ENCODE results near the gene LMBRD1. TPM values are rescaled to one million over a fixed set of nuclear protein-coding genes. Genes with fewer than 3 reads are reported as not detected.

The LMBRD1 gene
- total RNA-seq, 1 donor from 2014 or later, result 38.3 TPM

DNA sequence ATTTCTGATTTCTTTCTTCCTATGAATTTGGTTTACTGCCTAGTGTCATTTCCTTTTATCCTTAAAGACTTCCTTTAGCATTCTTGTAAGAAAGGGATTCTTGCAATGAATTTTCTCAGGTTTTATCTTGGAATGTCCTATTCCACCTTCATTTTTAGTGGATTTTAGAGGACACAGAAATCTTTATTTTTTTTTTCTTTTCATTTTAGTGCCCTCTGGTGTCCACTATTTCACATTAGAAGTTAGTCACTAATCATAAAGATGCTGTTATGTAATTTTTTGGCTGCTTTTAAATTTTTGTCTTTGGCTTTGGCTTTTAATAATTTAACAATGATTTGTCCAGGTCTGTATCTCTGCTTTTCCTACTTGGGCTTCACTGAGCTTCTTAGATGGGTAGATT, 28.1 kb downstream of the LMBRD1 start:
- Mint-ChIP-seq H3K4me3 (no peak overlapping the region), H3K4me1 (ENCODE audit: unreplicated experiment) (no peaks in the 10 kb centered on the region), H3K36me3 (peaks cover 20% of the 10 kb centered on the region), H3K9me3 (no peaks in the 10 kb centered on the region), H3K27me3 (no peaks in the 10 kb centered on the region), H3K27ac (no peak overlapping the region)
- TF ChIP-seq, protein P1, sequence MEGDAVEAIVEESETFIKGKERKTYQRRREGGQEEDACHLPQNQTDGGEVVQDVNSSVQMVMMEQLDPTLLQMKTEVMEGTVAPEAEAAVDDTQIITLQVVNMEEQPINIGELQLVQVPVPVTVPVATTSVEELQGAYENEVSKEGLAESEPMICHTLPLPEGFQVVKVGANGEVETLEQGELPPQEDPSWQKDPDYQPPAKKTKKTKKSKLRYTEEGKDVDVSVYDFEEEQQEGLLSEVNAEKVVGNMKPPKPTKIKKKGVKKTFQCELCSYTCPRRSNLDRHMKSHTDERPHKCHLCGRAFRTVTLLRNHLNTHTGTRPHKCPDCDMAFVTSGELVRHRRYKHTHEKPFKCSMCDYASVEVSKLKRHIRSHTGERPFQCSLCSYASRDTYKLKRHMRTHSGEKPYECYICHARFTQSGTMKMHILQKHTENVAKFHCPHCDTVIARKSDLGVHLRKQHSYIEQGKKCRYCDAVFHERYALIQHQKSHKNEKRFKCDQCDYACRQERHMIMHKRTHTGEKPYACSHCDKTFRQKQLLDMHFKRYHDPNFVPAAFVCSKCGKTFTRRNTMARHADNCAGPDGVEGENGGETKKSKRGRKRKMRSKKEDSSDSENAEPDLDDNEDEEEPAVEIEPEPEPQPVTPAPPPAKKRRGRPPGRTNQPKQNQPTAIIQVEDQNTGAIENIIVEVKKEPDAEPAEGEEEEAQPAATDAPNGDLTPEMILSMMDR (conservative IDR thresholded peaks at IDR 0.05), result peak; percentile 59
- no peak for DNase-seq (ENCODE audit: extremely low spot score, unreplicated experiment)

DNA sequence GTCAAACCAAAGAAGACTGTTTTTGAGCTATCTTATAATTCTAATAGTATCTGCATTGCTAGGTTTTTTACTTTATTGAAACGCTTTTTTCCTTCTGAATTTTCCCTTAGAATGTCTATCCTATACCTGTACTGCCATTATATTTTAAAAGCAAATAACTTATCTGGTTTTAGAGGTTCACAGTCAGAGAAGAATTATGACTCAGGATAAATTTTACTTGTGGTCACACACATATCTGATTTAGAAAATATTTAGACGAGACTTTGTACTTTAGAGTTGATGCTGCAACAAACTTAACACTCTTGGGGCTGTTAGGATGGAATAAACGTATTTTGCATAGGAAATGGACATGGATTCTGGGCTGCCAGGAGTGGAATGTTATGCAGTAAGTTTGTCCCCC, 33.0 kb downstream of the LMBRD1 start:
- Mint-ChIP-seq H3K4me3 (no peak overlapping the region), H3K27me3 (no peaks in the 10 kb centered on the region), H3K4me1 (ENCODE audit: unreplicated experiment) (no peaks in the 10 kb centered on the region), H3K27ac (no peak overlapping the region), H3K36me3 (peaks cover 3% of the 10 kb centered on the region), H3K9me3 (no peaks in the 10 kb centered on the region)
- TF ChIP-seq, protein P1 (conservative IDR thresholded peaks at IDR 0.05), result no peak
- no peak for DNase-seq (ENCODE audit: extremely low spot score, unreplicated experiment)

- no peak for DNase-seq (ENCODE audit: extremely low spot score, unreplicated experiment)
- H3K9me3 Mint-ChIP-seq, result no peaks in the 10 kb centered on the region
- H3K4me1 Mint-ChIP-seq (ENCODE audit: unreplicated experiment), result no peaks in the 10 kb centered on the region
- peaks cover 3% of the 10 kb centered on the region for H3K36me3 Mint-ChIP-seq
- no peaks in the 10 kb centered on the region for H3K27me3 Mint-ChIP-seq
- TF ChIP-seq, protein P1 (conservative IDR thresholded peaks at IDR 0.05), result no peak
- H3K4me3 Mint-ChIP-seq, result no peak overlapping the region
- no peak overlapping the region for H3K27ac Mint-ChIP-seq
Measured at GRCh38 chr6:69761853-69762252, 35.0 kb downstream of the LMBRD1 start.

DNA sequence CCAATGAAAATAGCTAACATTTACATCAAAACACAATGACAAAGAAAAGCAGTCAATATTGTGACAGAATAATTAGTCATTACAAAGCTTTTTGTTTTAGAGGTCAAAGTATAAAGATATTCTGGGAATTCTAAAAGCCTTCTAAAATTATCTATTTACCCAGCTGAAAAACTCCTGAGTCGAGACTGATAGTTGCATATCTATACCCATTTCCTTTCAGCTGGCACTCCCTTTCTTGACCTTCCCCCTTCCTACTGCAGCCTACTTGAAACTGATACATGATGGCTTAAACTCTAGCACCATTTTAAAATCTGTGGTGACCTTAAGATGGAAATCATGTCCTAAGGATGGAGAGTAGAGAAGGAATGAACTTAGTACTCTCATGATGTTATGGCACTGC, 38.6 kb downstream of the LMBRD1 start:
- H3K4me1 Mint-ChIP-seq (ENCODE audit: unreplicated experiment), result no peaks in the 10 kb centered on the region
- H3K4me3 Mint-ChIP-seq, result no peak overlapping the region
- H3K9me3 Mint-ChIP-seq, result peaks cover 6% of the 10 kb centered on the region
- no peak overlapping the region for H3K27ac Mint-ChIP-seq
- DNase-seq (ENCODE audit: extremely low spot score, unreplicated experiment), result no peak
- H3K36me3 Mint-ChIP-seq, result peaks cover 8% of the 10 kb centered on the region
- H3K27me3 Mint-ChIP-seq, result no peaks in the 10 kb centered on the region
- TF ChIP-seq, protein P1 (conservative IDR thresholded peaks at IDR 0.05), result no peak

DNA sequence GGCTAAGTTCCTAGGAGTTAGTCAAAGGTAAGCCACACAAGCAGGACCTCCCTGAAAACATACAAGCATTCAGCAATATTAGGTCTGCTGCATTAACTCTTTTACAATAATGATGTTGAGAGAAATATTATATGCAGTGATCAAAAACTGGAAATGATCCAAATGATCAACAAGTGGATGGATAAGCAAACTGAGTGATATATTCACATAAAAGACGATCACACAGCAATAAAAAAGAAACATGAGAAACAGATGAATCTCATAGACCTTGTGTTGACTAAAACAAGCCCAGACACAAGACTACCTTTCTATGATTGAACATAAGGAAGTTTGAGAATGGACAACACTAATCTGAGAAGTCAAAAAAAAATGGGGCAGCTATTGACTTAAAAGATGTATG, 39.9 kb downstream of the LMBRD1 start:
- TF ChIP-seq, protein P1 (conservative IDR thresholded peaks at IDR 0.05), result no peak
- no peaks in the 10 kb centered on the region for H3K27me3 Mint-ChIP-seq

GRCh38 chr6:69756366-69756765, 40.4 kb downstream of the LMBRD1 start:
- no peaks in the 10 kb centered on the region for H3K27me3 Mint-ChIP-seq
- no peaks in the 10 kb centered on the region for H3K4me1 Mint-ChIP-seq (ENCODE audit: unreplicated experiment)
- no peak overlapping the region for H3K4me3 Mint-ChIP-seq
- H3K27ac Mint-ChIP-seq, result no peak overlapping the region
- H3K36me3 Mint-ChIP-seq, result peaks cover 12% of the 10 kb centered on the region
- DNase-seq (ENCODE audit: extremely low spot score, unreplicated experiment), result no peak
- H3K9me3 Mint-ChIP-seq, result peaks cover 6% of the 10 kb centered on the region
- TF ChIP-seq, protein P1 (conservative IDR thresholded peaks at IDR 0.05), result no peak

More for the DNA sequence above, 39.9 kb downstream of the LMBRD1 start:
- H3K27ac Mint-ChIP-seq, result no peak overlapping the region
- peaks cover 6% of the 10 kb centered on the region for H3K9me3 Mint-ChIP-seq
- no peak for DNase-seq (ENCODE audit: extremely low spot score, unreplicated experiment)
- H3K4me1 Mint-ChIP-seq (ENCODE audit: unreplicated experiment), result no peaks in the 10 kb centered on the region
- peaks cover 12% of the 10 kb centered on the region for H3K36me3 Mint-ChIP-seq
- H3K4me3 Mint-ChIP-seq, result no peak overlapping the region
